HG03066 (cell line): Measurements from ENCODE around the gene OR5B21.

Experiments
- ATAC-seq: cut with Tn5 transposase; IDR thresholded peaks from one replicate; pipeline ENCODE4 v1.9.1; 2021; ENCODE audit warnings: low read depth; ENCODE audit not compliant: unreplicated experiment

The OR5B21 gene

DNA sequence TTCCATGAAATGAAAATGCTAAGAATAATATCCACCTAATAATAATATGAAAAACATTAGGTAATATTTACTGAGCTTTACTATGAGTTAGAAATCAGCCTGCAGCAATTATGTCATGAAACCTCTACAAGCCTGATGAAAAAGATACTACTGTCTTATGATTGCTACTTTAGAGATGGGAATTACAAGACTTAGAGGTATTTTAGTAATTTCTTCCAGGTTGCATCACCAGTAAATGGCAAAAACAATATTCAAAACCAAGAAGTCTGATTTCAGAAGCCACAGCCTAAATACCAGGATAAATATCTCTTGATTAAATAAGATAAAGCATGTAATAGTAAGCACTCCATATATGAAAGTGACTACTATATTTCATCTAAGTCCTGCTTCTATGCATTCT, 13.8 kb downstream of the OR5B21 start:
- ATAC-seq, result no peak

DNA sequence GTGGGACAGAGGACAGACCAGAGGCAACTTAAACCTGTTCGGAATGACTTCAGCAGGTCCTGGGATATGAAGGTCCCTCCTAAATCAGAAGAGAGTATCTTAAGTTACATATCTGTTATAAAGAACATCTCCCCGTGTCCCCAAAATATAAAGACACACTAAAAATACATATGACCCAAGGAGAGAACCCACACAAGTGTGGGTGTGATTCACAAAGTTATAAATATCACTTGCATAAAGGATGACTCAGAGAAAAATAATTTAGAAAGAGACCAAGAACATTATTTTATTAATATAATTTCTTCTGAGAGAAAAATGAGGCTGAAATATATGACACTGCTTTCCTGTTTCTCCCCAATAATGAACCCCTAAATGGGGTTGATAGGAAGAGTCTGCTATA, 14.2 kb downstream of the OR5B21 start:
- no peak for ATAC-seq

DNA sequence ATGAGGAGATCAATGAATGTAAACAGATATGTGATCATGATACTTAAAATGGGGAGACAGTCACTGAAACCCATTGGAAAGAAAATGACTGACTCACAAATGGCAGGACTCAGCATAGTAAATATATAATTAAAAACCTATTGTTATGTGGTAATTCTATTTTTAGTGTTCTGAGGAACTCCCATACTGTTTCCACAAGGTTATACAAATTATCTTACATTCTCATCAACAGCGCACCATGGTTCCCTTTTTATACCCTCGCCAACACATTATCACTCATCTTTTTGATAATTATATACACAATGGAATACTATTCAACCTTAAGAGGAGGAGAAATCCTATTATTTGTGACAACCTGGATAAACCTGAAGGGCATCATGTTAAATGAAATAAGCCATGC, 17.1 kb downstream of the OR5B21 start:
- ATAC-seq, result no peak

DNA sequence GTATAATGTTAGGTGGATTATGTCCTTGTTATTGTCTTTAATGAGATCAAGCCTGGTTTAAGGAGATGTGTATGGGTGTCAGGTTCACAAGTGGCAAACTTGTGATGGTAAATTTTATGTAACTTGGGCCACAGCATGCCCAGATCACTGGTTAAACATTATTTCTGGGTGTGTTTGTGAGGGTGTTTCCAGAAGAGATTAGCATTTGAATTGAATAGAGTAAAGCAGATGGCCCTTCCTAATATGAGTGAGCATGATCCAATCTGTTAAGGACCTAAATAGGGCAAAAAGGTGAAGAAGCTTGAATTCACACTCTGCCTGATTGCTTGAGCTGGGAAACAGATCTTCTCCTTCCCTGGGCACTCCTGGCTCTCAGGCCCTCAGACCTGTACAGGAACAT, 20.7 kb downstream of the OR5B21 start:
- ATAC-seq, result no peak

DNA sequence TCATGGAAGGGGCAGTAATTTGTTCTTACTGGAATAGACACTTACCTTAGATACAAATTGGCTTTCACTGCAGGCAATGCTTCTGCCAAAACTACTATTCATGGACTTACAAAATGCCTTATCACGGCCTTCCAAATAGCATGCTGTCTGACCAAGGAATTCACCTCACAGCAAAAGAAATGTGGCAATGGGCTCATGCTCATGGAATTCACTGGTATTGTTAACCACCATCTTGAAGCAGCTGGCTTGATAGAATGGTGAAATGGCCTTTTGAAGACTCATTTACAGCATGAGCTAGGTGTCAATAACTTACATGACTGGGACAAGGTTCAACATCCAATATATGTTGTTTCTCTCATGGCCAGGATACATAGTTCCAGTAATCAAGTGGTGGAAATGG, 21.9 kb downstream of the OR5B21 start:
- ATAC-seq, result no peak

DNA sequence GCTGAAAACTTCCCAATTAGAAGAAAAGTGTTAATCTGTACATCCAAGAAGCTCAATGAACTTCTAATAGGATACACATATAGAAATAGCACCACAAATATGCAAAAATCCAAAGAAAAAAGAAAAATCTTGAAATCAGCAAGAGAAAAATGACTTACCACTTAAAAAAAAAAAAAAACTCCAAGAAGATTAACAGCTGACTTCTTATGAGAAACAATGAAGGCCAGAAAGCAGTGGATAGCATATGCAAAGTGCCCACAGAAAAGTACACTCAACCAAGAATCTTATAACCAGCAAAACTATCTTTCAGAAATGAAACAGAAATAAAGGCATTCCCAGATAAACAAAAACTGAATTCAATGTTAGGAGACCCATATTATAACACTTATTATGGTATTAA, 36.0 kb downstream of the OR5B21 start:
- ATAC-seq, result no peak

DNA sequence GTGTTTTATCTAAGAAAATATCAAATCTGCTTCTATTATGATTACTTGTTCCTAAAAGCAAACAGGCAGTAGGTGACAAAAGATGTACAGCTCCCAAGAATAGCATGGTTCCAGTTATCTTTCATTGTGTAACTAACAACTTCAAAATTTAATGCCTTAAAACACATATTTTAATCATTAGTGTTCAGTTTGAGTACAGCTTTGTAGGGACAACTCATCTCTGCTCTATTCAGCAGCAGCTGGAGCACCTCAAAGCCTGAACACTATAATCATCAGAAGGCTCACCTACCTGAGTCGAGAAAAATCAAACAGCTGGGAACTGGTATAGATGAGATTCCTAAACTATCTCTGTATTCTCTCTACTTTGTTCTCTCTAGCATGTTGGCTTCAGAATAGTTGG, 41.6 kb downstream of the OR5B21 start:
- no peak for ATAC-seq

DNA sequence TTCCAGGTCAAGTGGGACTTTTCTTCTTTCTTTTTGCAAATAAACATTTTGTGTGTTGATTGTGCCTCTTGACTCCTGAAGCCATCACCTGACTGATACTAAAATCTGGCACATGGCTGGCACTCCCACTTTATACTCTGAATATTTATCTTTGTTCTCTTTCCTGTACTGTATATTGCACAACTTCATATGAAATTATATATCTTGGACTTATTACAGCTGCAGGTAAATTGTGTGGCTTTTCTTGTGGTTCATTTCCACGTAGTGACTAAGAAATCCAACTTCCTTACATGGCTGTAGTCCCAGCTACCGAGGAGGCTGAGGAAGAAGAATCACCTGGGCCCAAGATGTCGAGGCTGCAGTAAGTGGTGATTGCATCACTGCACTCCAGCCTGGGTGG, 42.2 kb downstream of the OR5B21 start:
- ATAC-seq, result no peak
